ENCODE data around the gene PKD1L1.

- TF ChIP-seq CTCF (IDR thresholded peaks at IDR 0.05; ENCODE audit: low read depth, low read length) (no peak), MYC (IDR thresholded peaks at IDR 0.05; ENCODE audit: low read depth, low read length) (no peak)
Measured at GRCh38 chr7:47890125-47890524, 58.1 kb downstream of the PKD1L1 start.

Data from NB4 (cell line).